ENCODE measurements around the gene CYP39A1. TPM values are rescaled to one million over a fixed set of nuclear protein-coding genes. Genes with fewer than 3 reads are reported as not detected.

CYP39A1 gene
- total RNA-seq, 1 donor from 2014 or later = 5.4 TPM

GRCh38 chr6:46592046-46592445 is 60.6 kb downstream of the CYP39A1 start:
- Histone ChIP-seq H3K4me3 (no peak overlapping the region), H3K27me3 (ENCODE audit: low read depth) (no peaks in the 10 kb centered on the region), H3K27ac (replicated peaks) (no peak overlapping the region), H3K9me3 (replicated peaks) (peaks cover 14% of the 10 kb centered on the region), H3K4me1 (no peaks in the 10 kb centered on the region), H3K36me3 (peaks cover 6% of the 10 kb centered on the region)
- intact Hi-C loops (cut with micrococcal nuclease) = no loop called here
- TF ChIP-seq CTCF (IDR thresholded peaks at IDR 0.05; ENCODE audit: borderline replicate concordance) = no peak
- DNase-seq = no peak

GRCh38 chr6:46590765-46591164 is 61.9 kb downstream of the CYP39A1 start:
- Histone ChIP-seq H3K4me3 (no peak overlapping the region), H3K27me3 (ENCODE audit: low read depth) (no peaks in the 10 kb centered on the region), H3K9me3 (replicated peaks) (peaks cover 14% of the 10 kb centered on the region), H3K4me1 (peaks cover 6% of the 10 kb centered on the region), H3K27ac (replicated peaks) (no peak overlapping the region), H3K36me3 (peaks cover 6% of the 10 kb centered on the region)
- intact Hi-C loops (cut with micrococcal nuclease) = no loop called here
- no peak for TF ChIP-seq CTCF (IDR thresholded peaks at IDR 0.05; ENCODE audit: borderline replicate concordance)
- DNase-seq = no peak

GRCh38 chr6:46586906-46587305 is 65.7 kb downstream of the CYP39A1 start:
- Histone ChIP-seq H3K27me3 (ENCODE audit: low read depth) (no peaks in the 10 kb centered on the region), H3K4me3 (no peak overlapping the region), H3K4me1 (peaks cover 17% of the 10 kb centered on the region), H3K27ac (replicated peaks) (peak overlapping the region; percentile 44), H3K9me3 (replicated peaks) (no peaks in the 10 kb centered on the region), H3K36me3 (no peaks in the 10 kb centered on the region)
- intact Hi-C loops (cut with micrococcal nuclease) = no loop called here
- TF ChIP-seq CTCF (IDR thresholded peaks at IDR 0.05; ENCODE audit: borderline replicate concordance) = no peak
- DNase-seq = no peak

- Histone ChIP-seq H3K27ac (replicated peaks) (no peak overlapping the region), H3K9me3 (replicated peaks) (no peaks in the 10 kb centered on the region), H3K4me1 (peaks cover 18% of the 10 kb centered on the region), H3K4me3 (no peak overlapping the region), H3K27me3 (ENCODE audit: low read depth) (no peaks in the 10 kb centered on the region), H3K36me3 (no peaks in the 10 kb centered on the region)
- TF ChIP-seq CTCF (IDR thresholded peaks at IDR 0.05; ENCODE audit: borderline replicate concordance) = no peak
- DNase-seq = no peak
- intact Hi-C loops (cut with micrococcal nuclease) = no loop called here
These were observed 68.0 kb downstream of the CYP39A1 start for GRCh38 chr6:46584586-46584985.

GRCh38 chr6:46583721-46584120 is 68.9 kb downstream of the CYP39A1 start:
- intact Hi-C loops (cut with micrococcal nuclease) = no loop called here
- no peak overlapping the region for H3K27ac ChIP-seq (replicated peaks)

More at GRCh38 chr6:46583721-46584120, 68.9 kb downstream of the CYP39A1 start:
- TF ChIP-seq CTCF (IDR thresholded peaks at IDR 0.05; ENCODE audit: borderline replicate concordance) = no peak
- Histone ChIP-seq H3K36me3 (no peaks in the 10 kb centered on the region), H3K4me1 (peaks cover 18% of the 10 kb centered on the region), H3K9me3 (replicated peaks) (no peaks in the 10 kb centered on the region), H3K4me3 (no peak overlapping the region), H3K27me3 (ENCODE audit: low read depth) (no peaks in the 10 kb centered on the region)
- no peak for DNase-seq

Data from left ventricle myocardium inferior (tissue), 1 donor.